OCI-LY3 (cell line): ENCODE data around the gene SPSB1.

Source experiments
- H2AFZ ChIP-seq: fragments of 200-600, 300-600 bp; shearing (Covaris generic); 2 replicates; pipeline ENCODE4 v1.6.0; 2014; ENCODE audit warnings: antibody characterized with exemption, low read depth, low read length
- H3K27ac ChIP-seq: fragments of 200-600, 300-600 bp; sonication (generic); 2 replicates; pipeline ENCODE4 v1.5.1; 2014; ENCODE audit warnings: mild to moderate bottlenecking, low read length, moderate library complexity, mixed read lengths
- H3K27me3 ChIP-seq: fragments of 200-600, 300-600 bp; sonication (generic); 2 replicates; pipeline ENCODE4 v1.6.1; 2014; ENCODE audit warnings: low read depth, low read length, mixed read lengths
- H3K36me3 ChIP-seq: fragments of 200-600, 300-600 bp; sonication (generic); replicated peaks from 2 replicates; pipeline ENCODE3; 2014; ENCODE audit warnings: low read depth, low read length, mixed read lengths
- H3K4me1 ChIP-seq: fragments of 300-600, 200-600 bp; sonication (generic); 2 replicates; pipeline ENCODE4 v1.6.1; 2014; ENCODE audit warnings: low read length, mixed read lengths
- H3K4me2 ChIP-seq: fragments of 200-600, 300-600 bp; sonication (generic); 2 replicates; pipeline ENCODE4 v1.6.1; 2014; ENCODE audit warnings: low read length, mixed read lengths
- H3K4me3 ChIP-seq: fragments of 300-600, 200-600 bp; sonication (generic); 2 replicates; pipeline ENCODE4 v1.5.1; 2014; ENCODE audit warnings: antibody characterized with exemption, mild to moderate bottlenecking, low read length, moderate library complexity
- H3K79me2 ChIP-seq: fragments of 300-600, 200-600 bp; shearing (Covaris generic); 2 replicates; pipeline ENCODE4 v1.6.1; 2014; ENCODE audit warnings: mild to moderate bottlenecking, low read length, mixed read lengths
- H3K9ac ChIP-seq: fragments of 300-600, 200-600 bp; shearing (Covaris generic); 2 replicates; pipeline ENCODE4 v1.6.0; 2014; ENCODE audit warnings: mild to moderate bottlenecking, low read length, moderate library complexity
- H3K9me3 ChIP-seq: fragments of 200-600, 300-600 bp; shearing (Covaris generic); 2 replicates; pipeline ENCODE4 v1.6.1; 2014; ENCODE audit warnings: low read length, mixed read lengths; ENCODE audit not compliant: insufficient read depth
- H4K20me1 ChIP-seq: fragments of 200-600, 300-600 bp; sonication (generic); 2 replicates; pipeline ENCODE4 v1.6.1; 2016; ENCODE audit warnings: low read length, mixed read lengths; ENCODE audit not compliant: insufficient read depth
- CTCF ChIP-seq: fragments of 200-600, 300-600 bp; sonication (generic); IDR thresholded peaks from 2 replicates; pipeline ENCODE4 v1.5.1; 2014; ENCODE audit warnings: antibody characterized with exemption, low read length, low read depth
- EZH2phosphoT487 ChIP-seq: fragments of 200-600 bp; shearing (Covaris generic); IDR thresholded peaks from 2 replicates; pipeline ENCODE4 v1.6.1; 2018; ENCODE audit warnings: antibody characterized with exemption, mixed run types, low read depth

Gene SPSB1

GRCh38 chr1:9350013-9350908 lies 57.6 kb downstream of the SPSB1 start:
- TF ChIP-seq CTCF, result no peak
- no peak for TF ChIP-seq EZH2phosphoT487
- Histone ChIP-seq H3K9ac (no peak overlapping the region), H3K9me3 (no peaks in the 10 kb centered on the region), H3K27me3 (peaks cover 13% of the 10 kb centered on the region), H3K79me2 (no peaks in the 10 kb centered on the region), H3K36me3 (no peaks in the 10 kb centered on the region), H3K4me1 (no peaks in the 10 kb centered on the region), H3K27ac (no peak overlapping the region), H3K4me2 (no peak overlapping the region), H3K4me3 (no peak overlapping the region), H2AFZ (no peak overlapping the region), H4K20me1 (no peaks in the 10 kb centered on the region)

- Histone ChIP-seq H4K20me1 (no peaks in the 10 kb centered on the region), H3K9ac (no peak overlapping the region), H3K36me3 (no peaks in the 10 kb centered on the region), H3K79me2 (no peaks in the 10 kb centered on the region), H3K9me3 (no peaks in the 10 kb centered on the region), H2AFZ (no peak overlapping the region), H3K4me1 (no peaks in the 10 kb centered on the region), H3K4me2 (no peak overlapping the region), H3K27ac (no peak overlapping the region), H3K4me3 (no peak overlapping the region), H3K27me3 (peaks cover 10% of the 10 kb centered on the region)
- TF ChIP-seq CTCF (no peak), EZH2phosphoT487 (no peak)
Observed at GRCh38 chr1:9350960-9351359, 58.3 kb downstream of the SPSB1 start.

- no peak overlapping the region for H3K9ac ChIP-seq
- H3K36me3 ChIP-seq, result no peaks in the 10 kb centered on the region
- H3K27me3 ChIP-seq, result peaks cover 2% of the 10 kb centered on the region
- no peaks in the 10 kb centered on the region for H3K79me2 ChIP-seq
- TF ChIP-seq EZH2phosphoT487 (no peak), CTCF (no peak)
- no peaks in the 10 kb centered on the region for H3K9me3 ChIP-seq
- H3K4me1 ChIP-seq, result no peaks in the 10 kb centered on the region
- no peak overlapping the region for H2AFZ ChIP-seq
- no peaks in the 10 kb centered on the region for H4K20me1 ChIP-seq
- no peak overlapping the region for H3K27ac ChIP-seq
- H3K4me3 ChIP-seq, result no peak overlapping the region
- no peak overlapping the region for H3K4me2 ChIP-seq
Observed at GRCh38 chr1:9351654-9352271, 59.1 kb downstream of the SPSB1 start.

GRCh38 chr1:9352377-9353134 lies 59.9 kb downstream of the SPSB1 start:
- no peak overlapping the region for H3K9ac ChIP-seq
- TF ChIP-seq CTCF (no peak), EZH2phosphoT487 (no peak)

More at GRCh38 chr1:9352377-9353134, 59.9 kb downstream of the SPSB1 start:
- H3K4me2 ChIP-seq, result no peak overlapping the region
- no peaks in the 10 kb centered on the region for H3K36me3 ChIP-seq
- no peaks in the 10 kb centered on the region for H3K4me1 ChIP-seq
- H3K9me3 ChIP-seq, result no peaks in the 10 kb centered on the region
- H2AFZ ChIP-seq, result no peak overlapping the region
- no peak overlapping the region for H3K27ac ChIP-seq
- no peaks in the 10 kb centered on the region for H4K20me1 ChIP-seq
- no peak overlapping the region for H3K4me3 ChIP-seq
- H3K79me2 ChIP-seq, result no peaks in the 10 kb centered on the region
- H3K27me3 ChIP-seq, result no peaks in the 10 kb centered on the region
